Measurements from ENCODE around the gene ZNF718.
"Not testable (repeated sequence)": the region's sequence is repeated elsewhere in the genome, so short reads cannot be mapped to it uniquely, and the experiment has no call there.

Gene ZNF718

DNA sequence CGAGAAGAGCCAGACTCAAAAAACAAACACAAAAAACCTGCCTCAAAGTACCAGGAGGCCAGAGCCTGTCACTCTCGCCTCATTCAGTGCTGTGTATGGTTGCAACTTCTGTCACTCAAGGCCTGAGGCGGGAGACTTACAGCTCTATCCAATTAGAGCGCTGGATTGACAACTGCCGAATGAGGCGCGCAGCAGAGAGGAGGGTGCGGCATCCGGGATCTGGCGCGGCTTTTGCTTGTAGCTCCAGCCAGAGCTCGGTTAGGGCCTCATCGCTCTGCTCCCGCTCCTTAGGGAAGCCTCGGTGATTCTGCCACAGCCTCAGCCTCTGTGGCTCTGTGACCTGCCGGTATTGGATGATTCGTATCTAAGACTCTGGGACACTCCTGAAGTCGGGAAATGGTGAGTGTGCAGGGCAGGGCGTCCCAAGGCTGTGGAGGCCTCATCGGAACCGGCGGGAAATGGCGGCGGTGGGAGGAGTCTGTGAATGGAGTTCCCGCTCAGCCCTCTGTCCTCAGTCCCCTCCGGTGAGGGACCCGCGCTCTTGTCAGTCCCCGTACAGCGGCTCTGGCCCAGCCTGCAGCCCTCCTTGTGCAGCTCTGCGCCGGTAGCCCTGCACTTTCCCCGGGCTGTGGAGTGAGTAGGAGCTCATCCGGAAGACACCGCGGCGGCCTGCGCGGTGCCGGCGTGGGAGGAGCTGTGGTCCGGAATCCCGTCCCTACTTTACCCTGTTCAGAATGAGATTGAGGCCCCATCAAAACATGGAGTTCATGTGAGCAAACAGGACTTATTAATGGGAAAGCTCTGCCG, at the start of gene ZNF718:
Gene ZNF718, plus strand, starts transcription at position 227 of the 807 bp plus-strand sequence. Its CDS starts 170 bp downstream, at position 397.
- DNase-seq: no peak

- DNase-seq: no peak
These were observed 38.4 kb upstream of the ZNF718 start for GRCh38 chr4:85951-86350.

GRCh38 chr4:86559-87324, 37.6 kb upstream of the ZNF718 start:
- not testable (repeated sequence) for DNase-seq

- no peak for DNase-seq
These were observed 25.9 kb upstream of the ZNF718 start for GRCh38 chr4:98386-98785.

DNA sequence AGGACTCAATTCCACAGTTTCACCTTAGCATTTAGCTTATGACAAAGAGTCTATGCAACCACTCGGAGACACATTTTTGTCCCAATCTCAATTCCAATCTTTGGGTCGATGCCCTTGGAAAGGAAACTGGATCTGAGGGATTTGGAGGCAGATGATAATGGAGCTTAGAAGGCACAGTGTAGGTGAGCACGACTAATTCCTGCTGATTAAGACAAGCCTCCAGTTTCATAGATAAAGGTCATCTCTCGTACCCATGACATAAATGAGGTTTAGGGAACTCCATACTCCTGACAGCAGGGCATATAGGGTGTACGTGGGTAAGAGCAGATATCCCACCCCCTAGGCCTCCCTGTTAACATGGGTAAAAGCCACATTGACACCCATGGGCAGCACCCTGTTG, 24.4 kb upstream of the ZNF718 start:
- no peak for DNase-seq

GRCh38 chr4:107083-107443, 17.2 kb upstream of the ZNF718 start:
- no peak for DNase-seq

DNA sequence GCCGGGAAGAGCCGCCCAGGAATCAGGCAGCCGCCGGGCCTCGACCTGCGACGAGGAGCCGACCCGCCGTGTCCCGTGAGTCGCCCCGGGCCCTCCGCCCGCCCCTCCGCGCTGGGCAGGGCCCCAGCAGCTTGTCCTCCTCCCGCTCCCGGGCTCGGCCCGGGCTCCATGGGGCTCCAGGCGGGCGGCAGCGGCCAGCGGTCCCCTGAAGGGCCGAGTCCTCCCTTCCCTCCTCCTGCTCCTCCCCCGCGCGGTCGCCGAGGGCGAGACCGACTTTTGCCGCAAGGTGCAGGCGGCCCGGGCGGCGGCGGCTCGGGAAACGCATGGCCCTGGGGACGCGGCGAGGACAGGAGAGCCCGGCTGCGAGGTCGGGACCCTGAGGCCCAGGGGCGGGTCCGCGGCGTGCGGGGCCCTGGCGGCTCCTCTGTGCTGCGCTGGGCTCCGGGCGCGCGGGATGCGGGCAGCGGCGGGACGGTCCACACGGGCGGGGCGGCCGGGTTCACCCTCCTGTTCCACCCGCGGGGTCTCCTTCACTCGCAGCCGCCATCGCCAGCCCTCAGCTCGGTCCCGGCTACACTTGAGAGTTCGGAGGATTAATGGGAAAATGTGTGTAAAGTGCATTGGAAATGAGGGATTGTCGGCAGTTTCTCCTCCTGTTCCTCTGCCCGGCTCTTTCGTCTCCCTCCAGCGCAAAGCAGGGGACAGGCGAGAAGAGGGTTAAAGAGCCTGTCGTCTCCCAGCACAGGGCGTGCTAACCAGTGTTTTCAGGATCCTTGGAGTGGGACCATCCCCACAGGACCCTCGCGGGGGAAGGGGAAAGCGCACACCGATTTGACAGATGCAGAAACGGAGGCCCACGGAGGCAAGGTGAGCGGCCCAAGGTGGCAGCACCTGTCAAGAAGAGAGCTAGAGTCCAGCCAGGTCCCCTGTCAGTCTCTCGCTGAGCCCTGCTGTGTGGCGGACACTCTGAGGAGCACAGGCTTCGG, 16.6 kb upstream of the ZNF718 start:
- DNase-seq: no peak

GRCh38 chr4:112771-113170, 11.5 kb upstream of the ZNF718 start:
- DNase-seq: no peak

DNA sequence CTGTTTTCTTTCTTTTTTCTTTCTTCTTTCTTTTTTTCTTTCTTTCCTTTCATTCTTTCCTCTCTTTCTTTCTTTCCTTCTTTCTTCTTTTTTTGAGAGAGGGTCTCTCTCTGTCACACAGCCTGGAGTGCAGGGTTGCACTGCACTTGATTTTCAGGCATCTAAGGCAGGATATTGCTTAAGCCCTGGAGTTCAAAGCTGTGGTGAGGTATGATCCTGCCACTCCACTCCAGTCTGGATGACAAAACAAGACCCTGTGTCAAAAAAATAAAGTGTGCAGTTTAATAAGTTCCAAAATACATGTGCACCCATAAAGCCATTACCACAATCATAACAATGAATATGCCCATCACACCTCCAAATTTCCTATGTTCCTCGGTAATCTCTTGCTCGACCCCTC, 10.6 kb upstream of the ZNF718 start:
- no peak for DNase-seq

- no peak for DNase-seq
These were observed 10.2 kb upstream of the ZNF718 start for GRCh38 chr4:114149-114548.

GRCh38 chr4:116499-116898, 7.8 kb upstream of the ZNF718 start:
- DNase-seq: no peak

DNA sequence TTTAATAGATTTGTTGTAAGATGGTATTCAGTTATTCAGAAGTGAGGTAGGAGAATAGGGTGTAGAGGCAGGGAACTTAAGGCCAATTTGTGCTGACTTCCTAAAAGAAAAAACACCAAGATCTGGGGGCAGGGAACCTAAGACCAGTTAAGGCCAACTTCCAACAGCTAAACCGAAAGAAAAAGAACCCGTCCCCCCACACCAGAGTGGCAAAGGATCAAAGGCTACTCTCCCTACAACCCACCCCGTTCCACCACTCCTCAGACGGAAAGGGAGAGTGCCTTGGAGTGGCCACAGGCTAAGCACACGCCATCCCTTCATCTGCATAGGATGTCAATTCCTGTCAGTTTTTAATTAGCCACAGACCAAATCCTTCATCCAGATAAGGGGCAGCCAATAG, 3.7 kb upstream of the ZNF718 start:
- no peak for DNase-seq

DNA sequence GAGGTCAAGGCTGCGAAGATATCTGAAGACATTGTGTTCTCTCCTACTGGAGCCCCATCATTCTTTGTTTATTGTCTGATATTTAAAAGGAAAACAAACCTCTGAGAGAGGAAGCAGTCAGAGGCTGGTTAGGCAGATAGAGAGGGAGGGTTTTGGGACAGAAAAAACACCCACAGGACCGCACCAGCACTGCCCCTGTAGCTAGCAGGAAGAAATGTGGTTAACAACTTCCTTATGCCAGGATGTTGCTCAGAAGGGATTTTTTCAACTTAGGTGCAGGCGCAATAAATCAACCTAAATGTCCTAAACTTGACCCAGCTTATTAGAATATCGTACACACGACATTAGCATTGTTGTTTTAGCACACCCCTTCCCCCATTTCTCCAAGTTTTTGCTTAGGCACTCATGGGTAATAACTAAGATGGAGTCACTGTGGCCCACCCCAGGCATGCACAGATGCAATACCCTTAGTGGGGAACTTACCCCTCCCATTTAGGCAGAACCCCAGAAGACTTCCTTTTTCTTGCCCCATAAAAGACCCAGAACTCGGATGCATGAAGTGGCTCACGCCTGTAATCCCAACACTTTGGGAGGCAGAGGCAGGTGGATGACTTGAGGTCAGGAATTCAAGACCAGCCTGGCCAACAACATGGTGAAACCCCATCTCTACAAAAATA, 2.8 kb upstream of the ZNF718 start:
- no peak for DNase-seq

DNA sequence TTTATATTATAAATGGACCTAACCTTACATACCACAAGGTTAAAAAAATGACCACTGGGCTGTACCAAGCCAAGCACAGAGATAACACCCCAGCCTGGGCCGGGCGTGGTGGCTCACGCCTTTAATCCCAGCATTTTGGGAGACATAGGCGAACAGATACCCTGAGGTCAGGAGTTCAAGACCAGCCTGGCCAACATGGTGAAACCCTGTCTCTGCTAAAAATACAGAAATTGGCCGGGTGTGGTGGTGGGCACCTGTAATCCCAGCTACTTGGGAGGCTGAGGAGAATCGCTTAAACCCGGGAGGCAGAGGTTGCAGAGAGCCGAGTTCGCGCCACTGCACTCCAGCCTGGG, 403 bp upstream of the ZNF718 start:
- DNase-seq: not testable (repeated sequence)

- DNase-seq: no peak
These were observed 930 bp downstream of the ZNF718 start for GRCh38 chr4:125091-125771.

GRCh38 chr4:125833-126232, 1.5 kb downstream of the ZNF718 start:
- no peak for DNase-seq

- no peak for DNase-seq
These were observed 8.2 kb downstream of the ZNF718 start for GRCh38 chr4:132483-132882.

DNA sequence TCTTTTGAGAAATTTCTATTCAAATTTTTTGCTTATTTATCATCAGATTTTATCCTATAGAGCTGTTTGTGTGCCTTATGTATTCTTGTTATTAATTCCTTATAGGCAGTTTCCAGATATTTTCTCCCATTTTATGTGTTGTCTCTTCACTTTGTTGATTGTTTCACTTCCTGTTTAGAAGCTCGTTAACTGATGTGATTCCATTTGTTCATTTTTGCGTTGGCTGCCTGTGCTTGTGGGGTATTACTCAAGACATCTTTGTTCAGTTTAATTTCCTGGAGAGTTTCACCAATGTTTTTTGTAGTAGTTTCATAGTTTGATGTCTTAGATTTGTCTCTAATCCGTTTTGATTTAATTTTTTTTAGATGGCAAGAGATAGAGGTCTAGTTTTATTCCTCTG, 14.6 kb downstream of the ZNF718 start:
- no peak for DNase-seq

DNA sequence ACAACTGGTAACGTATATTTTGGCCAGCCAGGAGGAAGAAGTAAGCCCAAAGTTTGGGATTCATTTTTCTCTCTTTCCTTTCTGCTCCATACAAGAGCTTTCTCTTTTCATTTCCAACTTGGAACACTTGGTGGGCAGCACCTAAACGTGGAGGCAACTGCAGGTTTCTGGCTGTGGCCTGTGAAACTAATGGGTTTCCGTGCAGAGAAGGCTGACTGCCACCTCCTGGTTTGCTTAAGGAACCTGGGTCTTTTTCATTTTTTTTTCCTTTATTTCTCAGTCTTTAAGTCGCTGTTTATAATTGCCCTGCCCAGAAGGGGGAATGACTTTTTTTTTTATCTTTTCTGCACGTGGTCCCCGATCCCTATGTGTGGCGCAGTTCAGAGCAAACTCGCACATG, 15.4 kb downstream of the ZNF718 start:
- DNase-seq: no peak

GRCh38 chr4:146621-147020, 22.3 kb downstream of the ZNF718 start:
- DNase-seq: no peak

- DNase-seq: no peak
These were observed 22.9 kb downstream of the ZNF718 start for GRCh38 chr4:147233-147632.
